ENCODE results near the gene ADGRG7. TPM values are rescaled to one million over a fixed set of nuclear protein-coding genes. Genes with fewer than 3 reads are reported as not detected.
"Not testable (repeated sequence)": the region's sequence is repeated elsewhere in the genome, so short reads cannot be mapped to it uniquely, and the experiment has no call there.

The ADGRG7 gene
- total and polyA plus RNA-seq, 10 donors: not detected

- 37 to 65% (median 58%) methylated on average over 2 of the region's 2 CpGs for WGBS, 5 donors
- H3K36me3 ChIP-seq: no peaks in the 10 kb centered on the region
- DNase-seq: no peak
- no peaks in the 10 kb centered on the region for H3K27me3 ChIP-seq (replicated peaks in 1 of 7)
- no peak overlapping the region for H3K4me3 ChIP-seq
- no peaks in the 10 kb centered on the region for H3K9me3 ChIP-seq
- TF ChIP-seq, protein P1, sequence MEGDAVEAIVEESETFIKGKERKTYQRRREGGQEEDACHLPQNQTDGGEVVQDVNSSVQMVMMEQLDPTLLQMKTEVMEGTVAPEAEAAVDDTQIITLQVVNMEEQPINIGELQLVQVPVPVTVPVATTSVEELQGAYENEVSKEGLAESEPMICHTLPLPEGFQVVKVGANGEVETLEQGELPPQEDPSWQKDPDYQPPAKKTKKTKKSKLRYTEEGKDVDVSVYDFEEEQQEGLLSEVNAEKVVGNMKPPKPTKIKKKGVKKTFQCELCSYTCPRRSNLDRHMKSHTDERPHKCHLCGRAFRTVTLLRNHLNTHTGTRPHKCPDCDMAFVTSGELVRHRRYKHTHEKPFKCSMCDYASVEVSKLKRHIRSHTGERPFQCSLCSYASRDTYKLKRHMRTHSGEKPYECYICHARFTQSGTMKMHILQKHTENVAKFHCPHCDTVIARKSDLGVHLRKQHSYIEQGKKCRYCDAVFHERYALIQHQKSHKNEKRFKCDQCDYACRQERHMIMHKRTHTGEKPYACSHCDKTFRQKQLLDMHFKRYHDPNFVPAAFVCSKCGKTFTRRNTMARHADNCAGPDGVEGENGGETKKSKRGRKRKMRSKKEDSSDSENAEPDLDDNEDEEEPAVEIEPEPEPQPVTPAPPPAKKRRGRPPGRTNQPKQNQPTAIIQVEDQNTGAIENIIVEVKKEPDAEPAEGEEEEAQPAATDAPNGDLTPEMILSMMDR (IDR thresholded peaks at IDR 0.05 in 8 of 11, conservative IDR thresholded peaks at IDR 0.05 in 3 of 11): no peak
- no peak for TF ChIP-seq POLR2A (IDR thresholded peaks at IDR 0.05)
- no peak for TF ChIP-seq POLR2AphosphoS5 (IDR thresholded peaks at IDR 0.05)
- H3K27ac ChIP-seq: no peak overlapping the region
- no peaks in the 10 kb centered on the region for H3K4me1 ChIP-seq
- intact Hi-C loops (cut with DNase I; ENCODE audit: low total_unique reads): loop anchor here (10.0 kb wide), 1 partner anchor 115 kb away; no protein-coding TSS in a partner anchor
Observed at GRCh38 chr3:100580147-100580546, 29.3 kb upstream of the ADGRG7 start.

DNA sequence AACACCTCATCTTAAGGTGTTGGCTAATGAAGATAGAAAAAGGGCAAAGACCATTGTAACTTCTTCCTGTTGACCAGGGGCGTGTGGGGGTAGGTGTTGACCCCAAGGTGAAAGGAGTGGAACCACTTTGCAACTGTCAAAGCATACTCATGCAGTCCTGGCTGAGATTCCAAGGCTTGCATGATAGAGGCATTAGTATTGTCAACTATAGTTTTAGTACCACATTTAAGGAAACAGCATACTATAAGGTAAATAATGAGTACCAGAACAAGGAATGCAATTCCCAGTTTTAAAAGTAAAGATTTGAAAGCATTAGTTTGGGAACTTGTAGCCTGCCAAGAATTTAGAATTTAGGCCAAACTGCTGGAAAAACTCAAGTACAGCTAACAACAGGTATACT, 27.8 kb upstream of the ADGRG7 start:
- no peaks in the 10 kb centered on the region for H3K36me3 ChIP-seq
- TF ChIP-seq POLR2A (IDR thresholded peaks at IDR 0.05) (no peak), POLR2AphosphoS5 (IDR thresholded peaks at IDR 0.05) (no peak)
- TF ChIP-seq, protein P1 (IDR thresholded peaks at IDR 0.05 in 8 of 11, conservative IDR thresholded peaks at IDR 0.05 in 3 of 11): no peak
- intact Hi-C loops (cut with DNase I; ENCODE audit: low total_unique reads): loop anchor here (10.0 kb wide), 1 partner anchor 117 kb away; no protein-coding TSS in a partner anchor
- H3K4me3 ChIP-seq: no peak overlapping the region
- no peak for DNase-seq
- WGBS, 5 donors: 72 to 92% (median 81%) methylated on average over 1 of the region's 1 CpG
- H3K27ac ChIP-seq: no peak overlapping the region
- H3K27me3 ChIP-seq (replicated peaks in 1 of 7): no peaks in the 10 kb centered on the region
- H3K9me3 ChIP-seq: no peaks in the 10 kb centered on the region
- no peaks in the 10 kb centered on the region for H3K4me1 ChIP-seq

DNA sequence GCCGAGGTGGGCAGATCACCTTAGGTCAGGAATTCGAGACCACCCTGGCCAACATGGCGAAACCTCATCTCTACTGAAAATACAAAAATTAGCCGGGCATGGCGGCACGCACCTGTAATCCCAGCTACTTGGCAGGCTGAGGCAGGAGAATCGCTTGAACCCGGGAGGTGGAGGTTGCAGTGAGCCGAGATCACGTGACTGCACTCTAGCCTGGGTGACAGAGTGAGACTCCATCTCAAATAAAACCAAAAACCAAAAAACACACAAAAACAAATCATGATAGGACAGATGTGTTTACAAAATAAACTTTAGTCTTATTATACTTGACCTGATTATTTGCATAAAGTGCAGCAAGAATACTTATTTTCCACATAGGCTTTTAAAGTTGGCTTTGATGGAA, 27.2 kb upstream of the ADGRG7 start:
- 91 to 94% (median 92%) methylated on average over 10 of the region's 10 CpGs for WGBS, 5 donors
- not testable (repeated sequence) for H3K27ac ChIP-seq; H3K4me1 ChIP-seq; H3K36me3 ChIP-seq; DNase-seq; H3K4me3 ChIP-seq; H3K9me3 ChIP-seq; H3K27me3 ChIP-seq (replicated peaks in 1 of 7)
- intact Hi-C loops (cut with DNase I; ENCODE audit: low total_unique reads): loop anchor here (10.0 kb wide), 1 partner anchor 117 kb away; no protein-coding TSS in a partner anchor

GRCh38 chr3:100584101-100584660, 25.2 kb upstream of the ADGRG7 start:
- no peaks in the 10 kb centered on the region for H3K27me3 ChIP-seq (replicated peaks in 1 of 7)
- no peak for TF ChIP-seq POLR2A (IDR thresholded peaks at IDR 0.05)
- TF ChIP-seq, protein P1 (IDR thresholded peaks at IDR 0.05 in 8 of 11, conservative IDR thresholded peaks at IDR 0.05 in 3 of 11): no peak
- no peak for TF ChIP-seq POLR2AphosphoS5 (IDR thresholded peaks at IDR 0.05)
- no peak overlapping the region for H3K4me3 ChIP-seq
- intact Hi-C loops (cut with DNase I; ENCODE audit: low total_unique reads): loop anchor here (10.0 kb wide), 1 partner anchor 119 kb away; no protein-coding TSS in a partner anchor
- no peak for DNase-seq
- no peaks in the 10 kb centered on the region for H3K36me3 ChIP-seq
- 91 to 99% (median 93%) methylated on average over 3 of the region's 3 CpGs for WGBS, 5 donors
- H3K27ac ChIP-seq: no peak overlapping the region
- no peaks in the 10 kb centered on the region for H3K9me3 ChIP-seq
- H3K4me1 ChIP-seq: no peaks in the 10 kb centered on the region

Data from spleen (tissue), 11 donors.